Stimulated activated CD4-positive, alpha-beta T cell treated with anti-CD3 and anti-CD28 coated beads, Interleukin-2, amount 100 ng/mL, for 48 hours (primary cell): Measurements from ENCODE around the gene CSPG5.

Source experiments
- DNase-seq, 2 donors: peaks; one replicate each; pipeline ENCODE4 v3.0.0-alpha.2; 2020

The CSPG5 gene, protein sequence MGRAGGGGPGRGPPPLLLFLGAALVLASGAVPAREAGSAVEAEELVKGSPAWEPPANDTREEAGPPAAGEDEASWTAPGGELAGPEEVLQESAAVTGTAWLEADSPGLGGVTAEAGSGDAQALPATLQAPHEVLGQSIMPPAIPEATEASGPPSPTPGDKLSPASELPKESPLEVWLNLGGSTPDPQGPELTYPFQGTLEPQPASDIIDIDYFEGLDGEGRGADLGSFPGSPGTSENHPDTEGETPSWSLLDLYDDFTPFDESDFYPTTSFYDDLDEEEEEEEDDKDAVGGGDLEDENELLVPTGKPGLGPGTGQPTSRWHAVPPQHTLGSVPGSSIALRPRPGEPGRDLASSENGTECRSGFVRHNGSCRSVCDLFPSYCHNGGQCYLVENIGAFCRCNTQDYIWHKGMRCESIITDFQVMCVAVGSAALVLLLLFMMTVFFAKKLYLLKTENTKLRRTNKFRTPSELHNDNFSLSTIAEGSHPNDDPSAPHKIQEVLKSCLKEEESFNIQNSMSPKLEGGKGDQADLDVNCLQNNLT

DNA sequence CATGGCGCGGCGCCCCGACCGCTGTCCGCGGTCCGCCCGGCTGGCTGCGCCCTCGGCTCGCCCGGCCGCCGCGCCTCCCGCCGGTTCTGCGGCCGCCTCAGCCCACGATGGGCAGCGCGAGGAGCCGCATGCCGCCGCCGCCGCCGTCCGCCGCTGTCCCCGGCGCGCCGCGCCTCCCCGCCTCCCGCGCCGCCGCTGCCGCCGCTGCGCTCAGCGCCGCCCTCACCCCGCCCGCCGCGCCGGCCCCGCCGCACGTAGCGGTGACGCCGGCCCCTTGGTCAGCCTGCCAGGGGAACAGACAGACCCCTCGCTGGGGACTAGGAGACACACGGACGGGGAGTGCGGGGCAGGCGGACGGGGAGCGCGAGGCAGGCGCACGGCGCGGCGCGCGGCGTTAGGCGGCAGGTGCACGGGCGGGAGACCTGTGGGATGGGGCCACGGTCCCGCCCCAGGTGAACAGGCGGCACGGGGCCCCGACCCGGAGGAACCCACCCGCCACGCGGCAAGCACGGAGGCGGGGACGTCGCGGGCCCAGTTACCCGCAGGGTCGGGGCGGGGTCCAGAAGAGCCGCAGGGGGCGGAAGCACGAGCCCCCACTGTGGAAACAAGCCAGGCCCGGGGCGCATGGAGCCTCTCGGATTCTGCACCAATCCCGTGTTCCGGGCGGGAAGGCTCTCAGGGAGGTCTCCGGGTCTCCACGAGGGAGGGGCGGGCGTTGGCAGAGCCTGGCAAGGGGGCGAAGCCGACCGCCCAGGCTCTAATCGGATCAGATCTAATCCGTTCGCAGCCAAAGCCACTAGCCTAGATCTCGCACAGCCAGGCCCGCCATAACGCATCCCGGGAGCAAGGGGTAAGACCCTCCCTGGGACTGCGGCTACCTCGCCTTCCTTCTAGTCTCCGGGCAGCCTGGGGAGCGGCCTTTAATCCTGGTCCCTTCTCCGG lies at the start of gene CSPG5:
Gene CSPG5, minus strand, starts transcription at position 175 of the 942 bp plus-strand sequence. Its CDS starts 172 bp downstream, at position 3.
- DNase-seq = peak; percentile 15 to 18

DNA sequence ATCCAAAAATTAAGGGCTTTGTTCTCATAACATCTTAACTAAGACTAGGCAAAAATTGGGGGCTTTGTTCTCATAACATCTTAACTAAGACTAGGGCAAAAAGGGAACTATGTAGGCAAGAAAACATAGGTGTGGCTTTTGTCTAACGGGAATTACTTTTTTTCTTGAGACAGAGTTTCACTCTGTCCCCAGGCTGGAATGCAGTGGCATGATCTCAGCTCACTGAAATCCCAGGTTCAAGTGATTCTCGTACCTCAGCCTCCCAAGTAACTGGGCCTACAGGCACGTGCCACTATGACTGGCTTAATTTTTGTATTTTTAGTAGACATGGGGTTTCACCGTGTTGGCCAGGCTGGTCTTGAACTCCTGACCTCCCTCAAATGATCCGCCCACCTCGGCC lies 49.8 kb upstream of the CSPG5 start:
- DNase-seq = no peak

DNA sequence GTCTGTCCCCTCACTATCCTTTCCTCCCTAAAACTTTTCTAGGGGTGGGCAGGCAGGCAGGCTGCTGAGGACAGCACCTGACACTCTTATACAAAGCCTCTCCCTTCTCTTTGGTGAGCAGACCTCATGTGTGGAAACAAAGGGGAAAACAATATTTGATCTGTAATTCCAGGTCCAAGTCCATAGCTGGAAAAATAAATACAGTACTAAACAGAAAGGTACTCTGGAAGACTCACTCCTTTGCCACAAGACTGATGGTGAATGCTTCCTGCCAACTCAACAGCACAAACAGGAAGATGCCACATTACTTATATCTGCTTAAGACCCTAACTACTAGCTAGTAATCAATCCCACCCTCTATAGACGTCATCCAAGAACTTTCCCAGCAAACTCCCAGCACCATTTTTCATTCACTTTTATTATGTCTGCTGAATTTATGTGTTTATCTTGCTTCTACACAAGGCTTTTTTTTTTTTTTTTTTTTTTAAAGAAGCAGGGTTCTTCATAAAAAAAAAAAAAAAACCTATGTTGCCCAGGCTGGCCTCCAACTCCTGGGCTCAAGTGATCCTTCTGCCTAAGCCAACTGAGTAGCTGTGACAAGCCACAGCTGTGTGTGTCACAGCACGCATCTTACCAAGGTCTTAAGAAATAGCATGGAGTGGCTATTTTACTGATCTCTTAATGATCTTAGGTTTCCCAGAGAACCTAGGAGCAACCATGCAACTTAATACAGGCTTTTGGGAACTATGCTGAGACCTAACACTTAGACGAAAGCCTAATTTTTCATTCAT lies 44.2 kb upstream of the CSPG5 start:
- DNase-seq = no peak

DNA sequence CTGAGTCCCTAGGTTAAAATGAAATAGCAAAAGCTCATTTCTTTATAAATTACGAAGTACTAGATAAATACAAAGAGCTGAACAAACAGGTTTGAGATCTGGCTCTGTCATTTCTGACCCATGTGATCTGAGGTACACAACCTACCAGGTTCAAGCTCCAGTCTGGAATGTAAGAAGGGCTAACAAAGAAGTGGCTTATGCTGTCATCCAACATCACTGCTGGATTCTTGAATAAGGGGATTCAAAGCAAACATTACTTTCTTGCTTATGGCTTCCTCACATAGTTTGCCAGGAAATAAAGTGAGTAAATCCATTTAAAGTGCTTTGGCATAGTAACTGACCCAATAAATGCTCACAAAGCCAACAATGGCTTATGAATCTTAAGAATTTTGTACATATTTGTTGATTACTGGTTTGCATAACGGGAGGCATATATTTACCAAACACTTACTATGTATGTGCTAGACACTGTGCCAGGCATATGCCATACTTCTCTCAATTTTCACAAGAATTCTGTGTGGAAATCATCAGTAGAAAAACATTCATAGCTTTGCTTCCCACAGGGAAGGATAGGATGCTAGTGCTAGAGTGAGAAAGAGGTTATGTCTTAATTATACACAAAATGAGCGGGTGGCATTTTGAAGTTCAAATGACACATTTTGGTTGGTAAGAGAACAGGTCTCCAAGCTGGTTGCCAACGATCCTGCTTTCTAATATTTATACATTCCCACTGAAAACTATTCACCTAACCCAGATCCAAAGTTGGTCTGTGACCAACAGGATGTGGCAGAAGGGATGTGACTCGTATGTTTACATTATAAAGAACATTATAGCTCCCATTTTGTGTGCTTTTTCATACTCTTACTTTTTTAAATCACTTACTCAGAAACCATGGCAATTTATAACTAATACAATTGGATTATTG lies 38.7 kb upstream of the CSPG5 start:
- DNase-seq = no peak

DNA sequence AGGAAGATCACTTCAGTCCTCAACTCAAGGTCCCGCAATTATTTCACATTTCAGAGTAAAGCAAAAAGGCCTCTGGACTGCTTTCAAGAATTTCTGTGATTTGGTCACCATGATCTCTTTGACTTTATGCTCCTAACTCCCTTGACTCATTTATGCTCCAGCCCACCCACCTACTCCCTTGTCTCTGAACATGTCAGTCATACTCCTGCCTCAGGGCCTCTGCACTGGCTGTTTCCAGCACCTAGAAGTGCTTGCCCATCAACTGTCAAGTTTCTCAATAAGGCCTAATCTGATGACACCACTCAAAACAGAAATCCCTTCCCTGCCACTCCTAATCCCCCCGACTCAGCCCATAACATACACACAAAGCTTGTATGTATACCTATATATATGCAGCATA lies 36.1 kb upstream of the CSPG5 start:
- DNase-seq = no peak

DNA sequence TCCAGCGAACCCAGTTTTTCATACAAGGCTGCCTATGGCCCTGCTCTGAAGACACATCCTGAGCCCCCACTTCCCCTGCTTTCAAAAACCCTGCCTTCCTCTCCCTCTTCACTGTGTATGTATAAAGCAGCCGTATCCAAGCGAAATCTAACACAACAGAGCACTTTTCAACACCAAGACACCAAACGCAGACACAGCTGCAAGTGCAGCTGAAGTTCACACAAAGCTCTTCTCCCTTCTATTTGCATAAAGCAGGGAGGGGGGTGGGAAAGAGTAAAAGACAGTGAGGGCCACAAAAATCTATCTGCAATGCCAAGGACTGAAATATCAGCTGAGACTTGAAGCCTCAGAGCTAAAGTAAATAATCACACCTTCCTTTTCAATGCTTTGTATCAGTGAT lies 35.1 kb upstream of the CSPG5 start:
- DNase-seq = no peak

DNA sequence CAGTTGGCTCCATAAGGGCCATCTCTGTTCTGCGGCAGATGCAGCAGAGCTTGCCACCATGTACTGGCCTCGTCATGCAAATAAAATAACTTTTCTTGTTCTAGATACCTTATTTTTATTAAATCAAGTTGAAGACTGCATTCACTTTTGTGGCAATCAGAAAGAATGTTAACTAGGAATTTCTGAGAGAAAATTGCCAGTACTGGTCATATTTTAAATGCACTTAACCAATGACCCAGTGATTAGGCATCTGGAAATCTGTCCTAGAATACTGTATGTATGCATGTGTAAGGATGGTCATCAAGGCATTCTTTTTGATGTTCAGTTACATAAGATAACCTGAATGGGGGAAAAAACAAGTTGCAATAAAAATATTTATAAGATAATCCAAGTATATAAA lies 34.2 kb upstream of the CSPG5 start:
- no peak for DNase-seq

DNA sequence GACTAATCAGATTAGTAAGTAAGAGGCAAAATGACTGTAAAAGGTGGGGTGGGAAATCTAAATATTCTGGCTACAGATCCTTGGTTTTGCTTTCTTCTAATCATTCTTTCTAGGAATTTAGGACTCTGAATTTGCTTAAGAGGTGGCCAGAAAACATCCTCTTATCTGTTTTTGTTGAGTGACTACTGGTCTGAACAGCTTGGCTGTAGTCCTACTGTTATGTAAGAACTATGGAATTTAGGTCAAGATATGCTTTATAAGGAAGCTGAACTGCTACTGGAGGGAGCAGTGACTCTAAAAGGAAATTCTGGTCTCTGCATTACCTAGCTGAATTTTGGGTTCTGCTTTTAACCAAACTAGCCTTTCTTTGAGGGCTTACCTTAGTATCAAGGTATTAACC lies 33.5 kb upstream of the CSPG5 start:
- DNase-seq = no peak

DNA sequence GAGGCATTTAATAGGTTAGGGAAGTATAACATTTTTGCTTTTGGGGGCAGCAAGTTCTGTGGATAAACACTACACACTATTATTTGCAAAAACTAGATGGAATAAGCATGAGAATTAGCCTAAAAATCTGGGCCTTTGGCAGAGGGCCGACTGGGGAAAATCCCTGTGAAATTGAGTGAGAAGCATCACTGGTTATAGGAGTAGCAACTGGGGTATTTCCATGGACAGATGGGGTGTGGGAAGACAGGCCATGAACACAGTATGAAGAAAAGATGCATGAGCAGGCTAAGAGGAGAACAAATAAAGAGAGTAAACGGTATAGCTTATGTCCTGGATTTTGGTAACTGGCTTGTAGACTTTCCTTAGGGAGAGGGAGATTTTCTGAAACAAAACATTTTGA lies 32.9 kb upstream of the CSPG5 start:
- no peak for DNase-seq

DNA sequence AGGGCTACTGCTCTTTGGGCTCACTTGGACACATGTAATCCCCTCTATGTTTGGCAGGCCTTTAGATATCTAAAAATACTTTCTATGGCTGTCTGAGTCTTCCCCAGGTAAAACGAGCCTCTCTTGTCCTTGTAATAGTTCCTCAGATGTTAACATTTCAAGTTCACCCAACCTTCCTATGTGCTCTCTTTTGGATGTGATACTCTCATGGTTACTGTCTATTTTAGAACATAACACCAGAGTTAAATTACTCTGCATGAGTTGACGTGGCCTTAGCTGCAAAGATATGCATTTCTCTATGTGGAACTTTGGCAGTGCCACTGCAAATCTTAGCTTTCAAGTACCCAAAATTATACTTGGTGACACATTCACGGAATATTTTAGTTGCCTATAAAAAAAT lies 31.9 kb upstream of the CSPG5 start:
- no peak for DNase-seq

DNA sequence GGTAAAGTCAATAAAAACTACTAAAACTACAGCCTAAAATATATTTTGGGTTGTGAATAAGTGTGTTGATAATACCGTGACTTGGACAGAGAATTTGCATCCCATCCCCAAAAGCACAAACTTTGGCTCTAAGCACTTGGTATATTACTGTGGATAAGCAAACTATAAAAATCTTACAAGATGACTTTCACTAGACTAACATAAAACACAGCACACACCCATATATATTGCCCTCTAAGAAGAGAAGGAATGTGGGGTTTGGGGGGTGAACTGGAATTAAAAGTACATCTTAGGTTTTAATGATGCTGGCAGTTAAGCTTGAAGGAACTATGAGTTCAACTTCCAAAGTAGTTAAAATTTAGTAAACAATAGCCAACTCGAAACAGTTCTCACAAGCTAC lies 28.7 kb upstream of the CSPG5 start:
- no peak for DNase-seq

DNA sequence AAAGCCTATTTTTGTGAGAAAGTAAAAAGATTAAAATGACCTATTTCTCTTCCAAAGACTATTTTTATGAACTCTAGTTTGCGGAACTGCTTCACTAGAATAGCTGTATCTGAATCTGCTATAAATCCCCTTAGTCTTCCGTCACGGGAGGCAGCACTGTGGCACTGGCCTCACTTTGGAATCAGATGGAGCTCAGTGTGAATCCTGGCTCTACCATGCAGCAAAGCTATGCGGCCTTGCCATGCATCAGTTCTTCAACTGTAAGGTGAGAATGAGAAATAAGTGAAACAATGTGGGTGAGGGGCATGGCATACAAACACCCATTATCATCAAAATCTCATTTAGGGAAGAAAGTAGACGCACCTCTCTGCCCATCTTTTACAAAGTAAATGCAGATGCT lies 27.5 kb upstream of the CSPG5 start:
- DNase-seq = no peak

DNA sequence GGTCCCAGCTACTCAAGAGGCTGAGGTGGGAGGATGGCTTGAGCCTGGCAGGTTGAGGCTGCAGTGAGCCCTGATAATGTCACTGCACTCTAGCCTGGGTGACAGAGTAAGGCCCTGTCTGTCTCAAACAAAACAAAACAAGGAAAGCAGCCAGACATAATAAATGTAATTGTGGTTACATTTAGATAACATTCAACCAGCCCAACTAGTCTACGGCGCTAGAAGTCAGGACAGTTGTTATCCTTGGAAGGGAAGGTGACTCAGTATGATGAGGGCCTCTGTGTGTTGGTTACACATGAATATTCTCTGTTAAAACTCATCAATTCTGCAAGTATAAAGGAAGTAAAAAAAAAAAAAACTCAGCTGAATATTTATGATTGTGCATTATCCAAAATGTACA lies 27.0 kb upstream of the CSPG5 start:
- no peak for DNase-seq

DNA sequence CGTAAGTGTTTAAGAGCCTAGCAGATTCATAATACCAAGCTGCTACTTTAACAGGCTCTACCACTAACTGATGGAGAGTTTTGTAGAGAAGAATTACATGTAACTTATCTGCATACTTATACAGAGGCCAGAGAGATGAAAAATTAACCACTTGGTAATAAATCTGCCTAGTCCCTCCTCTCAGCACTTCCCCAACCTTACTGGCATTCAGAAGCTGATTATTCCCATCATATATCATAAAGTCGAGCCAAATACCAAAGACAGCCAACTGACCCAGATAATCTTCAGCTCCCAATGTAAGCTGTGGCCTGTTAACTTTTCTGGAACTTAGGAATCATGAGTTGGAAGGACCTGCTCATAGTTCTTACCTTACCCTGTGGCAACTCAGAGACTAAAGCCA lies 25.5 kb upstream of the CSPG5 start:
- DNase-seq = no peak

DNA sequence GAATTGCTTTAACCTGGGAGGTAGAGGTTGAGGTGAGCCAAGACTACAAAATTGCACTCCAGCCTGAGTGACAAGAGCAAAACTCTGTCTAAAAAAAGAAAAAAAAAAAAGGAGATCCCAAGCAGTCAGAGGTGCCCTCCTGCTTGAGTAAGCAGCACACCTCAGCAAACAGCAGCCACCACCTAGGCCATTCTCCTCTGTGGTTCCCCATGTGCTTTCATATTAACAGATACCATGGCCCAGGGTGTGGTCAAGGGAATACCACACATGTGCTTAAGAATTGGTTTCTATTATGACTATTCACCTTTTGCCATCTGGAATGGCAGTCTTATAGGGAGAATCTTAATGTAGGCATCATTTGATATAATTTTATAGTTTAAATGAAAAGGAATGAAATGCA lies 24.7 kb upstream of the CSPG5 start:
- DNase-seq = no peak

DNA sequence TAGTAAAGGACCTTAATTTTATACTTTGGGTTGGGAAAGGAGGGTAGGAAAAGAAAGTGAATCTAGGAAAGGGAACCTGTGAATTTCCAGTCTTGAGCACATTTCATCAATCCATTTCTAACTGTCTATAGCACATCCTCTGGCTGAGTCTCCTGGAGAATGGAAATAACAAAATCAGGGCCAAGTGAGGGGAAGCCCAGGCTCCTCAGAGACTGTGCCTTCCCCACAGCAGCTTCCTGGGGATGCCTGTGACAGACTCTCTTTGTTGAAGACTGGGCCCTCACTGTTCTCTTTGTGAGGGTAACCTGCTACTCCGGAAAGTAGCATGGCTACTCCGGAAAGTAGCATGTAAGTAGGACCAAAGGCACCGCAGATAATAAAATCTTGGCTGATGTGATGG lies 22.6 kb upstream of the CSPG5 start:
- no peak for DNase-seq

DNA sequence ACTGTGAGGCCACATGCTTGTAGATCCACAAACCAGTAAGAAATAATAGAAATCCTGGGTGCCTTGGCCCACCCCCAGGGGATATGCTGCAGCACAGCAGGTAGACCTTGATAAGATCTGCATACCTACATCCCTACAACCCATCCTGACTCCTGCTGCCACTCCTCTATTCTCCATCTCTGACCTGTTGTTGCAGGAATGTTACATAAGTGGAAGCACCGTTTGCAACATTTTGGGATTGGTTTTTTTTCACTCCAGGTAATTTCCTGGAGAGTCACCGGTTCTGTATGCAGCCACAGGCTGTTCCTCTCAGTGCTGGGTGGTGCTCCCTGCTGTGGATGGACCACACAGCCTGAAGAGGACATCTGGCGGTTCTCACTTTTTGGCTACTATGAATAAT lies 16.1 kb upstream of the CSPG5 start:
- no peak for DNase-seq

DNA sequence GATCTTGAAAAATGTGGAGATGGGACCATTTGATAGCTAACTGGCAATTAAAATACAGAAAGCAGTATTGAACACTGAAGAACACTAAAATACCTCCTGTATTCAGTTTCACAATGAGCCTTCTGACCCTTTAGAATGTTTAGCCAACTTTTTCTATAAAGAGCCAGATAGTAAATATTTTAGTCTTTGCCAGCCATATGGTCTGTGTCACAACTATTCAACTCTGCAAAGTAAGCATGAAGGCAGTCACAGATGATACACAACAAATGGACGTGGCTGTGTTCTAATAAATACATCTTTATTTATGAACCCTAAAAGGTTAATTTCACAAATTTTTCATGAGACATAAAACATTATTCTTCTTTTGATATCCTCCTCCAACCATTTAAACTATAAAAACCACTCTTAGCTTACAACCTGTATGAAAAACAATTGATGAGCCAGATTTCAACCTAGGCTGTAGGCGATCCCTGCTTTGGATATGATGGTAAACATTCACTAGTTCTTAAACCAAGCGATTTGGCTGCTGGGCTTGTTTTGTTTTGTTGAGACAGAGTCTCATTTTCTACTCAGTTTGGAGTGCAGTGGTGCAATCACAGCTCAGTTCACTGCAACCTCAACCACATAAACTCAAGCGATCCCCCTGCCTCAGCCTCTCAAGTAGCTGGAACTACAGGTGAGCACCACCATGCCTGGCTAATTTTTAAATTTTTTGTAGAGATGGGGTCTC lies 13.6 kb upstream of the CSPG5 start:
- DNase-seq = no peak

DNA sequence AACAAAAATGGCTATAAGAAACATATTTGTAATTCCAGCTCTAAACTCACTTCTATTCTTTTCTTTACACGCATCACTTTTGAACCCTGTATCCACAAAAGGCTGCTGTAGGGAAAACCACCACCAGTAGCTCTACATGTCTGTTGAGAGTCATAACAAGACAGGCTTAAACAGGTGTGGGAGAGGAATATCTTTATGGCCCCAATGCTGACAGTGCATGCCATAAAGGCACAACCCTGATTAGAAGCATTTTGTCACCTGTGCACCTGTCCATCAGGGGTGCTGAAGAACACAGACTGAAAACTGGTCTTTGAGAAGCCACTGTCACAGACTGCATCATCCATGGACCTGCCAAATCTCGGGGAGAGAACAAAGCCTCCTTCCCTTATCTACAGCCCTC lies 11.6 kb upstream of the CSPG5 start:
- no peak for DNase-seq

DNA sequence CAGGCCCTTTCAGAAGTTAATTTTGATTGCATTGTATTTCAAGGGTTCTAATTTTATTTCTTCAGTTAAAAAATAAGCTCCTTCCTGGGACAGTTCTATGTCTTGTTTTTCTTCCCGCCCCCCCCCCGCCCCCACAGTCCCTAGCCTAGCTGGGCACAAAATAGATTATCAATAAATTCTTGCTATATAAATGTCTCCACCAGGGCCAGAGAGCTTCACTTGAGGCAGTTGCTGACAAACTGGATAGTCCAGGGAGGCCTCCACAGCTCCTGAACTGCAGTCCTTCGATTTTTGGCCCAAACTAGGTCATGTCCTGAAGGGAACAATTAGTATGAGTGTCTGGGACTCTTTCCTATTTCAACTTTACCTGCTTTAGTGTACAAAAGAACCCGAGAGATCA lies 9.9 kb upstream of the CSPG5 start:
- no peak for DNase-seq

DNA sequence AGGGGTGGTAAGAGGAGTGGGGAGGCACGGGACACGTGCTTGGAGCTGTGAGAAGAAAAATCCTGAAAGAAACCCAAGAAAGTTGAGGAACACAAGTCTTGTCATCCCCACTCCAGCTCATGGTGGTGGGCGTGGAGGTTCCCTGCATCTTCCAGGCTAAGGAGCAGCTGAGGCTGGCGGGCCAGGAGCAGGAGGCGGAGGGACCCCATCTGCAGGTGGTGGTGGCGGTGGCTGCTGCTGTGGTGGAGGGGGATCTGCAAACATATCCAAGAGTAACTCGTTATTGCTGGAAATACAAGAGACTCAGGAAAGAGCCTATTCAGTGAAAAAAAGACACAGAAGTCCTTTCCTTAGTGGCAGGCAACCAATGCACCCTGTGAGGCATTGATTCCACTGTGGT lies 9.4 kb upstream of the CSPG5 start:
- no peak for DNase-seq
